ENCODE measurements around the gene CHADL. TPM values are rescaled to one million over a fixed set of nuclear protein-coding genes. Genes with fewer than 3 reads are reported as not detected.

CHADL gene
- total RNA-seq, 4 donors from 2014 or later = 2.0 to 4.5 (median 3.2) TPM

GRCh38 chr22:41280065-41280464, 39.3 kb upstream of the CHADL start:
- peak overlapping the region in 3 of 4 donors; percentile 32 to 73 (median 50) for H3K27ac ChIP-seq
- intact Hi-C loops (cut with DNase I) = no loop called here

GRCh38 chr22:41274856-41275255, 34.1 kb upstream of the CHADL start:
- H3K4me3 ChIP-seq = no peak overlapping the region
- H3K36me3 ChIP-seq = peaks cover 16 to 100% (median 25%) of the 10 kb centered on the region in 3 donors
- H3K27me3 ChIP-seq = no peaks in the 10 kb centered on the region
- H3K27ac ChIP-seq = peak overlapping the region in 1 of 4 donors; percentile 1
- TF ChIP-seq CTCF (IDR thresholded peaks at IDR 0.05) (no peak), POLR2A (IDR thresholded peaks at IDR 0.05) (no peak)
- DNase-seq = no peak
- WGBS, 2 donors = 55 to 88% methylated on average over 4 of the region's 4 CpGs
- intact Hi-C loops (cut with DNase I) = no loop called here
- no peaks in the 10 kb centered on the region for H3K9me3 ChIP-seq
- H3K4me1 ChIP-seq = peaks cover 13 to 63% (median 17%) of the 10 kb centered on the region in 3 donors

More at GRCh38 chr22:41280065-41280464, 39.3 kb upstream of the CHADL start:
- H3K27me3 ChIP-seq = no peaks in the 10 kb centered on the region
- peaks cover 28 to 59% (median 29%) of the 10 kb centered on the region in 3 donors for H3K4me1 ChIP-seq
- DNase-seq = no peak
- peaks cover 14 to 92% (median 20%) of the 10 kb centered on the region in 3 donors for H3K36me3 ChIP-seq
- no peak for TF ChIP-seq CTCF (IDR thresholded peaks at IDR 0.05)
- TF ChIP-seq POLR2A (IDR thresholded peaks at IDR 0.05) = no peak
- WGBS, 2 donors = 25 to 53% methylated on average over 2 to 3 of the region's 3 CpGs
- no peak overlapping the region for H3K4me3 ChIP-seq
- H3K9me3 ChIP-seq = no peaks in the 10 kb centered on the region

- no peaks in the 10 kb centered on the region for H3K9me3 ChIP-seq
- no peak overlapping the region for H3K4me3 ChIP-seq
- TF ChIP-seq POLR2A (IDR thresholded peaks at IDR 0.05) (no peak), CTCF (IDR thresholded peaks at IDR 0.05) (no peak)
- no peak for DNase-seq
- WGBS, 2 donors = 32 to 60% methylated on average over 3 to 4 of the region's 7 CpGs
- peaks cover 8 to 49% (median 10%) of the 10 kb centered on the region in 3 donors for H3K4me1 ChIP-seq
- no peaks in the 10 kb centered on the region for H3K27me3 ChIP-seq
- peaks cover 16 to 100% (median 29%) of the 10 kb centered on the region in 3 donors for H3K36me3 ChIP-seq
- peak overlapping the region; percentile 55 to 81 (median 66) for H3K27ac ChIP-seq
- intact Hi-C loops (cut with DNase I) = no loop called here
Measured at GRCh38 chr22:41273128-41273527, 32.4 kb upstream of the CHADL start.

GRCh38 chr22:41271787-41272186, 31.1 kb upstream of the CHADL start:
- intact Hi-C loops (cut with DNase I) = no loop called here
- peaks cover 8 to 49% (median 10%) of the 10 kb centered on the region in 3 donors for H3K4me1 ChIP-seq
- H3K27ac ChIP-seq = peak overlapping the region; percentile 54 to 81 (median 64)
- TF ChIP-seq POLR2A (IDR thresholded peaks at IDR 0.05) (no peak), CTCF (IDR thresholded peaks at IDR 0.05) (peak in 2 of 6 experiments; percentile 35 to 68)
- peaks cover 22 to 100% (median 34%) of the 10 kb centered on the region in 3 donors for H3K36me3 ChIP-seq
- DNase-seq = no peak
- H3K9me3 ChIP-seq = no peaks in the 10 kb centered on the region
- 65 to 70% methylated on average over 2 of the region's 9 CpGs for WGBS, 2 donors
- no peaks in the 10 kb centered on the region for H3K27me3 ChIP-seq
- H3K4me3 ChIP-seq = no peak overlapping the region

- peaks cover 7 to 25% (median 10%) of the 10 kb centered on the region in 3 donors for H3K4me1 ChIP-seq
- no peak for DNase-seq
- no peak overlapping the region for H3K4me3 ChIP-seq
- no peak overlapping the region for H3K27ac ChIP-seq
- intact Hi-C loops (cut with DNase I) = no loop called here
- H3K36me3 ChIP-seq = peaks cover 28 to 100% (median 50%) of the 10 kb centered on the region in 3 donors
- no peaks in the 10 kb centered on the region for H3K9me3 ChIP-seq
- TF ChIP-seq CTCF (IDR thresholded peaks at IDR 0.05) = no peak
- no peak for TF ChIP-seq POLR2A (IDR thresholded peaks at IDR 0.05)
- 94 to 98% methylated on average over 5 to 16 of the region's 16 CpGs for WGBS, 2 donors
- no peaks in the 10 kb centered on the region for H3K27me3 ChIP-seq
Measured at GRCh38 chr22:41267958-41268357, 27.2 kb upstream of the CHADL start.
